ENCODE data around the gene F5. TPM values are rescaled to one million over a fixed set of nuclear protein-coding genes. Genes with fewer than 3 reads are reported as not detected.

Gene F5
- total and polyA plus RNA-seq, 2 of the 13 experiments (the other 11 are each of a cell fraction or from before 2014, with no cell fraction given), result 38.3 to 64.0 TPM

DNA sequence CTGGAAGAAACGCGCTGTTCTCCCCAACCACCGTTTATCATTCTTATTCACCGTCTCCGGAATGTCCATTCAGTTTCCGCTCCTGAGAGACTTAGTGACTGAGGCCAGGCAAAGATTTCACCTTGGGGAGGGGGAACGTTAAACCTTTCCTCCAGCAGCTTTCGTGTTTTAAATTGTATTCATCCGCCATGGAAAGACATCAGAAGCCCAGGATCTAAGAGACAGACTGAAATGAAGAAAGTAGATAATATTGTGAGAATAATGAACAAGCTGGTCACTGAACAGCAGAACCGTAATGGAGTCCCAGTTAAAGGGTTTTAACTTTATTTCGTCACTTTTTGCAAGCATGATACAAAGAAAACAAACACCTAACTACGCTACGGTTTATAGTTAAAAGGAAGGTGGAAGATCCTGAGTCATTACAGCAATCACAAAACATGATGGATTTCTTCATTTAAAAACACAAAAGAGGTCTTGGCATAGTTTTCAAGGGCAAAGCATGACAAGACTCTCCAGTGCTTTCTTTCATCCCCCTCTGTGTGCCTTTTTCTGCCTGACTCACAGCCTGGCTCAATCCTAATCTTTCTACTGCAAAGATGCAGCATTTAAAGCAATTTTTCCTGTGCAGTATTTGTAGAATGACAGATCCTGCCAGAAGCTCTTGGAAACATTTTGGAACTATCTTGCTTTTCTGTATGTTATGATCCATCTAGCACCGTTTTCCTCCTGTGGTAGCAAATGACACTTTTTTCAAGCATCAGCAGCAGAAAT is 99.8 kb downstream of the F5 start (continued):
- TF ChIP-seq, protein P1, sequence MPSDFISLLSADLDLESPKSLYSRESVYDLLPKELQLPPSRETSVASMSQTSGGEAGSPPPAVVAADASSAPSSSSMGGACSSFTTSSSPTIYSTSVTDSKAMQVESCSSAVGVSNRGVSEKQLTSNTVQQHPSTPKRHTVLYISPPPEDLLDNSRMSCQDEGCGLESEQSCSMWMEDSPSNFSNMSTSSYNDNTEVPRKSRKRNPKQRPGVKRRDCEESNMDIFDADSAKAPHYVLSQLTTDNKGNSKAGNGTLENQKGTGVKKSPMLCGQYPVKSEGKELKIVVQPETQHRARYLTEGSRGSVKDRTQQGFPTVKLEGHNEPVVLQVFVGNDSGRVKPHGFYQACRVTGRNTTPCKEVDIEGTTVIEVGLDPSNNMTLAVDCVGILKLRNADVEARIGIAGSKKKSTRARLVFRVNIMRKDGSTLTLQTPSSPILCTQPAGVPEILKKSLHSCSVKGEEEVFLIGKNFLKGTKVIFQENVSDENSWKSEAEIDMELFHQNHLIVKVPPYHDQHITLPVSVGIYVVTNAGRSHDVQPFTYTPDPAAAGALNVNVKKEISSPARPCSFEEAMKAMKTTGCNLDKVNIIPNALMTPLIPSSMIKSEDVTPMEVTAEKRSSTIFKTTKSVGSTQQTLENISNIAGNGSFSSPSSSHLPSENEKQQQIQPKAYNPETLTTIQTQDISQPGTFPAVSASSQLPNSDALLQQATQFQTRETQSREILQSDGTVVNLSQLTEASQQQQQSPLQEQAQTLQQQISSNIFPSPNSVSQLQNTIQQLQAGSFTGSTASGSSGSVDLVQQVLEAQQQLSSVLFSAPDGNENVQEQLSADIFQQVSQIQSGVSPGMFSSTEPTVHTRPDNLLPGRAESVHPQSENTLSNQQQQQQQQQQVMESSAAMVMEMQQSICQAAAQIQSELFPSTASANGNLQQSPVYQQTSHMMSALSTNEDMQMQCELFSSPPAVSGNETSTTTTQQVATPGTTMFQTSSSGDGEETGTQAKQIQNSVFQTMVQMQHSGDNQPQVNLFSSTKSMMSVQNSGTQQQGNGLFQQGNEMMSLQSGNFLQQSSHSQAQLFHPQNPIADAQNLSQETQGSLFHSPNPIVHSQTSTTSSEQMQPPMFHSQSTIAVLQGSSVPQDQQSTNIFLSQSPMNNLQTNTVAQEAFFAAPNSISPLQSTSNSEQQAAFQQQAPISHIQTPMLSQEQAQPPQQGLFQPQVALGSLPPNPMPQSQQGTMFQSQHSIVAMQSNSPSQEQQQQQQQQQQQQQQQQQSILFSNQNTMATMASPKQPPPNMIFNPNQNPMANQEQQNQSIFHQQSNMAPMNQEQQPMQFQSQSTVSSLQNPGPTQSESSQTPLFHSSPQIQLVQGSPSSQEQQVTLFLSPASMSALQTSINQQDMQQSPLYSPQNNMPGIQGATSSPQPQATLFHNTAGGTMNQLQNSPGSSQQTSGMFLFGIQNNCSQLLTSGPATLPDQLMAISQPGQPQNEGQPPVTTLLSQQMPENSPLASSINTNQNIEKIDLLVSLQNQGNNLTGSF (CRISPR knock-in tag; IDR thresholded peaks at IDR 0.05), result no peak
- TF ChIP-seq KLF6 (CRISPR knock-in tag; IDR thresholded peaks at IDR 0.05), result no peak
- no peak for TF ChIP-seq HNF4A (CRISPR knock-in tag; IDR thresholded peaks at IDR 0.05)
- TF ChIP-seq, protein P2, sequence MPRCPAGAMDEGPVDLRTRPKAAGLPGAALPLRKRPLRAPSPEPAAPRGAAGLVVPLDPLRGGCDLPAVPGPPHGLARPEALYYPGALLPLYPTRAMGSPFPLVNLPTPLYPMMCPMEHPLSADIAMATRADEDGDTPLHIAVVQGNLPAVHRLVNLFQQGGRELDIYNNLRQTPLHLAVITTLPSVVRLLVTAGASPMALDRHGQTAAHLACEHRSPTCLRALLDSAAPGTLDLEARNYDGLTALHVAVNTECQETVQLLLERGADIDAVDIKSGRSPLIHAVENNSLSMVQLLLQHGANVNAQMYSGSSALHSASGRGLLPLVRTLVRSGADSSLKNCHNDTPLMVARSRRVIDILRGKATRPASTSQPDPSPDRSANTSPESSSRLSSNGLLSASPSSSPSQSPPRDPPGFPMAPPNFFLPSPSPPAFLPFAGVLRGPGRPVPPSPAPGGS (CRISPR knock-in tag; IDR thresholded peaks at IDR 0.05), result no peak
- TF ChIP-seq ZNF337 (CRISPR knock-in tag; IDR thresholded peaks at IDR 0.05; ENCODE audit: borderline replicate concordance, low read depth), result no peak
- TF ChIP-seq, protein P3, sequence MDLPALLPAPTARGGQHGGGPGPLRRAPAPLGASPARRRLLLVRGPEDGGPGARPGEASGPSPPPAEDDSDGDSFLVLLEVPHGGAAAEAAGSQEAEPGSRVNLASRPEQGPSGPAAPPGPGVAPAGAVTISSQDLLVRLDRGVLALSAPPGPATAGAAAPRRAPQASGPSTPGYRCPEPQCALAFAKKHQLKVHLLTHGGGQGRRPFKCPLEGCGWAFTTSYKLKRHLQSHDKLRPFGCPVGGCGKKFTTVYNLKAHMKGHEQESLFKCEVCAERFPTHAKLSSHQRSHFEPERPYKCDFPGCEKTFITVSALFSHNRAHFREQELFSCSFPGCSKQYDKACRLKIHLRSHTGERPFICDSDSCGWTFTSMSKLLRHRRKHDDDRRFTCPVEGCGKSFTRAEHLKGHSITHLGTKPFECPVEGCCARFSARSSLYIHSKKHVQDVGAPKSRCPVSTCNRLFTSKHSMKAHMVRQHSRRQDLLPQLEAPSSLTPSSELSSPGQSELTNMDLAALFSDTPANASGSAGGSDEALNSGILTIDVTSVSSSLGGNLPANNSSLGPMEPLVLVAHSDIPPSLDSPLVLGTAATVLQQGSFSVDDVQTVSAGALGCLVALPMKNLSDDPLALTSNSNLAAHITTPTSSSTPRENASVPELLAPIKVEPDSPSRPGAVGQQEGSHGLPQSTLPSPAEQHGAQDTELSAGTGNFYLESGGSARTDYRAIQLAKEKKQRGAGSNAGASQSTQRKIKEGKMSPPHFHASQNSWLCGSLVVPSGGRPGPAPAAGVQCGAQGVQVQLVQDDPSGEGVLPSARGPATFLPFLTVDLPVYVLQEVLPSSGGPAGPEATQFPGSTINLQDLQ (CRISPR knock-in tag; IDR thresholded peaks at IDR 0.05), result no peak
- peak; percentile 69 for TF ChIP-seq ATF1 (CRISPR knock-in tag; IDR thresholded peaks at IDR 0.05)
- TF ChIP-seq FOXK2 (IDR thresholded peaks at IDR 0.05), result no peak

Measured in HepG2 (cell line).